ENCODE results near the gene RPEL1.
"Not testable (repeated sequence)": the region's sequence is repeated elsewhere in the genome, so short reads cannot be mapped to it uniquely, and the experiment has no call there.

Gene RPEL1

GRCh38 chr10:103224133-103224532 lies 21.6 kb upstream of the RPEL1 start:
- H3K4me3 ChIP-seq (ENCODE audit: low read depth, low read length) = no peak overlapping the region
- no peak for DNase-seq (ENCODE audit: low read depth)
- in situ Hi-C loops (cut with HindIII; ENCODE audit: low sequenced_read_pairs) = no loop called here
- TF ChIP-seq CTCF (IDR thresholded peaks at IDR 0.05; ENCODE audit: low read depth, low read length, missing control alignments) = no peak

- H3K4me3 ChIP-seq (ENCODE audit: low read depth, low read length); in situ Hi-C loops (cut with HindIII; ENCODE audit: low sequenced_read_pairs); DNase-seq (ENCODE audit: low read depth): not testable (repeated sequence)
Observed at GRCh38 chr10:103224721-103225120, 21.0 kb upstream of the RPEL1 start.

GRCh38 chr10:103225939-103226338 lies 19.7 kb upstream of the RPEL1 start:
- TF ChIP-seq CTCF (IDR thresholded peaks at IDR 0.05; ENCODE audit: low read depth, low read length, missing control alignments) = no peak

GRCh38 chr10:103227416-103227815 lies 18.3 kb upstream of the RPEL1 start:
- DNase-seq (ENCODE audit: low read depth) = no peak
- TF ChIP-seq CTCF (IDR thresholded peaks at IDR 0.05; ENCODE audit: low read depth, low read length, missing control alignments) = no peak
- no peak overlapping the region for H3K4me3 ChIP-seq (ENCODE audit: low read depth, low read length)
- in situ Hi-C loops (cut with HindIII; ENCODE audit: low sequenced_read_pairs) = no loop called here

More at GRCh38 chr10:103225939-103226338, 19.7 kb upstream of the RPEL1 start:
- no peak overlapping the region for H3K4me3 ChIP-seq (ENCODE audit: low read depth, low read length)
- in situ Hi-C loops (cut with HindIII; ENCODE audit: low sequenced_read_pairs) = no loop called here
- DNase-seq (ENCODE audit: low read depth) = no peak

- in situ Hi-C loops (cut with HindIII; ENCODE audit: low sequenced_read_pairs) = no loop called here
- peak; percentile 91 for DNase-seq (ENCODE audit: low read depth)
- H3K4me3 ChIP-seq (ENCODE audit: low read depth, low read length) = no peak overlapping the region
- no peak for TF ChIP-seq CTCF (IDR thresholded peaks at IDR 0.05; ENCODE audit: low read depth, low read length, missing control alignments)
Observed at GRCh38 chr10:103231047-103231551, 14.6 kb upstream of the RPEL1 start.

GRCh38 chr10:103232131-103232673 lies 13.5 kb upstream of the RPEL1 start:
- no peak for TF ChIP-seq CTCF (IDR thresholded peaks at IDR 0.05; ENCODE audit: low read depth, low read length, missing control alignments)
- in situ Hi-C loops (cut with HindIII; ENCODE audit: low sequenced_read_pairs) = no loop called here
- H3K4me3 ChIP-seq (ENCODE audit: low read depth, low read length) = no peak overlapping the region
- DNase-seq (ENCODE audit: low read depth) = no peak

- no peak for TF ChIP-seq CTCF (IDR thresholded peaks at IDR 0.05; ENCODE audit: low read depth, low read length, missing control alignments)
- in situ Hi-C loops (cut with HindIII; ENCODE audit: low sequenced_read_pairs) = no loop called here
- DNase-seq (ENCODE audit: low read depth) = no peak
- no peak overlapping the region for H3K4me3 ChIP-seq (ENCODE audit: low read depth, low read length)
Observed at GRCh38 chr10:103232772-103233488, 12.8 kb upstream of the RPEL1 start.
